ENCODE results near the gene SETBP1.

- TF ChIP-seq, protein P1, sequence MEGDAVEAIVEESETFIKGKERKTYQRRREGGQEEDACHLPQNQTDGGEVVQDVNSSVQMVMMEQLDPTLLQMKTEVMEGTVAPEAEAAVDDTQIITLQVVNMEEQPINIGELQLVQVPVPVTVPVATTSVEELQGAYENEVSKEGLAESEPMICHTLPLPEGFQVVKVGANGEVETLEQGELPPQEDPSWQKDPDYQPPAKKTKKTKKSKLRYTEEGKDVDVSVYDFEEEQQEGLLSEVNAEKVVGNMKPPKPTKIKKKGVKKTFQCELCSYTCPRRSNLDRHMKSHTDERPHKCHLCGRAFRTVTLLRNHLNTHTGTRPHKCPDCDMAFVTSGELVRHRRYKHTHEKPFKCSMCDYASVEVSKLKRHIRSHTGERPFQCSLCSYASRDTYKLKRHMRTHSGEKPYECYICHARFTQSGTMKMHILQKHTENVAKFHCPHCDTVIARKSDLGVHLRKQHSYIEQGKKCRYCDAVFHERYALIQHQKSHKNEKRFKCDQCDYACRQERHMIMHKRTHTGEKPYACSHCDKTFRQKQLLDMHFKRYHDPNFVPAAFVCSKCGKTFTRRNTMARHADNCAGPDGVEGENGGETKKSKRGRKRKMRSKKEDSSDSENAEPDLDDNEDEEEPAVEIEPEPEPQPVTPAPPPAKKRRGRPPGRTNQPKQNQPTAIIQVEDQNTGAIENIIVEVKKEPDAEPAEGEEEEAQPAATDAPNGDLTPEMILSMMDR (conservative IDR thresholded peaks at IDR 0.05 in 1 of 2, IDR thresholded peaks at IDR 0.05 in 1 of 2; ENCODE audit: extremely low read depth in 1 of 2, insufficient read depth in 1 of 2, low read depth in 1 of 2, low read length in 2 of 2): no peak
- no peak for TF ChIP-seq EZH2 (IDR thresholded peaks at IDR 0.05; ENCODE audit: borderline replicate concordance, low read length)
Measured at GRCh38 chr18:44979748-44980147, 299.1 kb downstream of the SETBP1 start.
